ENCODE results near the gene CIB4.

The CIB4 gene

DNA sequence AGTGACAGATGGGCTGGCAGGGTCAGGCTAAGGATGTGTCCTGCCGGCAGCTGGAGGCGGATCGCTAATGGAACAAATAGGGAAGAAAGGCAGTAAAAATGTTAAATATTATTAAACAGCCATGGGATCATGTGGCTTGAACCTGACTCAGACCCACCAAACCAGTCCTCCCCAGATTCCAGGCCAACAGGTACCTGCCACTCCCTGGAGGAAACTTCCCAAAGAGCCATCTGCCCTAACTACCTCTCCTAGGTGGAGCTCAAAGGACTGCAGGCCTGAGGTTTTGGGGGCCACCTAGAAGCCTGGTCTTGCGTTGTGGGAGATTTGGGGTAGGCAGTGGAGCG, 34.3 kb downstream of the CIB4 start:
- no peak for DNase-seq (ENCODE audit: low spot score)

DNA sequence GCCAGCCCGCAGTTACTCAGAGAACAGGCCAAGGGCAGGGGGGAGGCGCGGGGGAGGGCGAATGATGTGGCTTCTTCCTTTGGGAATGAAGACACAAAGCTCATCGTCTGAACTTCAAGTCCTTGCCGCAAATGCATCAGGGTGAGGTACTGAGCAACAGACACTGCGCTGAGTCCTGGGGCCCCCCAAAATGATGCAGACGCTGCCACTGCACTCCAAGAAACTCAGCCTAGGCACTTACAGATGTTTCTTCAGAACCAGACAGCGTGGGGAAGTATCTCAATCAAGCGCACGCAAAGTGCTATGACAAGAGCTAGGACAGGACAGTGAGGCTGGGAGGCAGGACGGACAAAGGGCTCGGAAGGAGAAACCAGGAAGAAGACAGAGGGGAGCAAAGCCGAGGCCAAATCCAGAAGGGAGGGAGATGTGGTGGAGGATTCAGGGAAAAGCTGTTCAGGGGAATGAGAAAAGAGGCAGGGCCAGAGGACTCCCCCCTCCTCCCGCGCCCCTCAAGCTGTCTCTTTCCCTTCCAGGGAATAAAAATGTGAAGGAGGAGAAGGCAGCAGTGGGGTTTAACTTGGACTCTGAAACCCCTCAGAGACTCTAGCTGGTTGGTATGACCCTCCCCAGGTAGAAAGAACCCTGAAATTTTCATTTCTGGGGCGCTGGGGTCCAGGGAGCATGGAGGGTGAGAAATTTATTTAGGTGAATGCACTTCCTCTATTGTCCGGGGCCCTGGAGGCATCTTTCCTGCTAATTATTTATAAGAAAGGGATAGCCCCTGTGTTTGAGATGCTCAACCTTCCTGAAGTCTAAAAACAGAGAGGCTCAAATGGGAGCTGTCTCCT, 34.9 kb downstream of the CIB4 start:
- no peak for DNase-seq (ENCODE audit: low spot score)

DNA sequence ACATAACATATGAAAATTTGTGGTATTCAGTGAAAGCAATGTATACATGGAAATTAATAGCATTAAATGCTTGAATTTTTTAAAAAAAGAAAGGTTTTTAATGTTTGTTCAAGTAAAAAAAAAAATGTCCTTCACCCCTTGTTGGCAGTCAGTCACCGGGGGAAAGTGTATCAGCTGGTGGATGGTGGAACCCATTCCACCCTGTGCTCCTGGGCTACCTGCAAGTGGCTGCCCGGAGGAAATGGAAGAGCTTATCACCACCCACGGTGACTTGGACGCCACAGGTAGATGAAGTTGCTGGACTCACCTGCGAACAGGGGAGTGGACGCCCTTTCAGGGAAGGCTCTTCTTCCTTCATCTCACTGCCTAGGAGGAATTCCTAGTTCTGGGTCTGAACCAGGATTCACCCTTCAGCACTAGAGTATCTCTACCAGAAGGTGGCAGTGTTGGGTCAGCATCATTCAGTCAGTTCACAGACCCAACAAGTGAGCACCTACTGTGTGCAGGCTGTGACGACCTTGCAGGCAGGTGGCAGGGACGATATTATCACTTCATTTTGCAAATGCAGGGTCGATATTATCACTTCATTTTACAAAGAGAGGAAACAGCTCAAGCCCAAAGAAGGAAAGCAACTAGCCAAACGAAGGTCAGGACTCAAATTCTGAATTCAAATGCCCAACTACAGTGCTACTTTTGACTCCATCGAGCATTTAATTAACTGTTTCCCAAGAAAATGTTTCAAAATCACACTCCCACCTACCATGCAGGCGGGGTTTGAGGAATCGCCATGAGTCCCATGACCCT, 35.8 kb downstream of the CIB4 start:
- DNase-seq (ENCODE audit: low spot score) = peak; percentile 79

DNA sequence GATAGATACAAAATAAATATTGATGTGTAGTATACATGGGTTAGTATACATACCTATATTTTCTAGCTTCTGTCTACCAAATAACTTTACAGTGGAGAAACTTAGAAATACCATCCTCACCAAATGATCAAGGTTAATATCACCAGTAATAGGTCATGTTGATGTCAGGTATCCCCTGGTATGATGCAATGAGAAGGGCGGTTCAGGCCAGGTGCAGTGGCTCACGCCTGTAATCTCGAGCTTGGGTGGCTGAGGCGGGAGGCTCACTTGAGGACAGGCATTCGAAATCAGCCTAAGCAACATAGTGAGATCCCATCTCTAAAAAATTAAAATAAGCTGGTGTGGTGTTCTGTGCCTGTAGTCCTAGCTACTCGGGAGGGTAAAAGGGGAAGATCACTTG, 38.6 kb downstream of the CIB4 start:
- no peak for DNase-seq (ENCODE audit: low spot score)

DNA sequence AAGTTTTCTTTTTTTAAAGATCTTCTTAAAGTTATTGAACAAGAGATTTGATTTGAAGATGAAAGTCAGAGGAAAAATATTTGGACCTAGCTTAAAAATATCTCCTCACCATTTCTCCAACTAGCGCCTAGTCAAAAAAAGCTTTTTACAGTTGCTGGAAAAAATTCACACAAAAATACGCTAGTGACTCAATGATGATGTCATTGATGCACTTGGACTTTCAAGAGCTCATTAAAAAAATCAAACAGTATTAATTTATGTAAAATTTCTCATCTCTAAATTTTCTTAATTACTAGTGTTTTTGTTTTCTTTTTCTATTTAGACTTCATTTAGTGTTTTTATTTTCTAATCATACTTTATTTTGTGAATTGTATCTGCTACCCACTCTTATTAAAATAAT, 41.8 kb downstream of the CIB4 start:
- DNase-seq (ENCODE audit: low spot score) = no peak

DNA sequence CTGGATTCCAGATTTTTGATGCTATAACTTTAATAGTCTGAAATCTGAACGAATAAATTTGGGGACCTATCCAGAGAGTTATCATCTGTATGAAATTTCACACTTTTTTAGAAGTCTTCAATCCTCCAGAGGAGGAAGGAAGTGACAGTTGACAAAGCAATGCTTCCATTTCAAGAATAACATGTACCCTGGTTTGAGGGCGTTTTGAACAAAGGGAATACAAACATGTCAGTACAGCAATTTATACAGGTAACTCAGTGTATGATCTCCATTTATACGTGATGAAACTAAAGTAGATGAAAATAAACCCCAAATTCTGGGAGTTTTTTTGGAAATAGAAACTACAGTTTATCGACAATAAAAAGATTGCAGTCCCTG, 42.2 kb downstream of the CIB4 start:
- no peak for DNase-seq (ENCODE audit: low spot score)

DNA sequence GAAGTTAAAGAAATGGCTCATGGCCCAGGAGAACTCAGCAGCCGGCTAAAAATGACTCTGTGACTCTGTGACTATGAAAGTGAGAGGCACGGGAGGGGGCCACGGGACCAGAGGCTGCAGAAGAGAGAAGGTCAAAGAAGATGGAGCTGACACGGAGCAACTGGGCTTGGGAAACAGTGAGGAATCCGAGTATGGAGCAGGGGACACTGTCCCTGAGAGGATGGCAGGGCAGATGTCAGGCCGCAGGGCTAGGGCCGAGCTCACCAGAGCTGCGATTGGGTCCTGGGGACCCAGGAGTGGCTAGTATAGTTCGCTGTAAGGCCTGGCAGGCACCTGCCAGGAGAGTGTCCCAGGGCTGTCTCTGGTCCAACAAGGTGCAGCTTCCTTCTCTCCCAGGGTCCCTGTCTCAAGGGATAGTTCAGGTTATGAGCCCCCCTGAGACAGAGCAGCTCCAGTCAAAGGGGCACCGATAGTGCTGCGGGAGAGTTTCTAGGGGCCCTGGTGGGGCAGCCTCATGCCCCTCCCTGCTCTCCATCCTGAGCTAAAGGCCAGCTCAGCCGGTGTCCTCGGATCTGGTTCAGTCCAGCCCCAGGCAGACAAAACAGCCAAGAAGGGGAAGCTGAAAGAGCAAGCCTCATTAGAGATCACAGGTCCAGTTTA, 42.7 kb downstream of the CIB4 start:
- DNase-seq (ENCODE audit: low spot score) = no peak

DNA sequence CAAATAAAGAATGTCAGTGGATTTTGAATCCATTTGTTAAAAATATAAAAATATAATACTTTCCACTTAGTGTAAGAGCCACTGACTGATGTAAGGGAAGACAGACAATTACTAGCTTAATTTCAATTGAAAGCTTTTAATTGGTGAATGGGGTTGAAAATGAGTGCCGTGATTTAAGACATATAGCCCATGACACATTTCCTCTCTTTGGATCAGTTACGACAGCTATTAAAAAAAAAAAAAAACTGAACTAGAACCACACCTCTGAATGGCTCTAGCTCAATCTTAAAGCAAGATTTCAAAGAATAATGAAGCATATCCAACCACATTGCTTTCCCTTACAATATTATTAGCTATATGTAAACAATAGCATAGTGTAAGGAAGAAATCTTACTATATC, 44.0 kb downstream of the CIB4 start:
- no peak for DNase-seq (ENCODE audit: low spot score)

DNA sequence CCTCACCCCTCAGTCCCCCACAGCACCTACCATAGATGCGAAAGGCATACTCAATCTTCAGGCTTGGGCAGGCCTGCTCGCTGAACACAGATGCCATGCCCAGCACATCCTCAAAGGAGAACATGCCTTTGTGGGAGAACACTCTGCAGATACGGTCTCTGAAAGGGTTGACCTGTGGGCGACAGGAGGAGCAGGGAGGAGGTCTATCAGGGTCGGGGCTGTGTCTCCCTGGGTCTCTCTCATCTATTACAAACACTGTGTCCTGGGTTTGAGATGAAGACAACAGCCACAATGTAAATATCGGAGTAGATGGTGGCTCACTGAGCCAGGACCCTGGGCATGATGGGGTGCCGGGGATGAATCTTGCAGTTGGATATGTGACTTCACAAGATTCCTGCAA, 46.0 kb downstream of the CIB4 start:
- DNase-seq (ENCODE audit: low spot score) = no peak

DNA sequence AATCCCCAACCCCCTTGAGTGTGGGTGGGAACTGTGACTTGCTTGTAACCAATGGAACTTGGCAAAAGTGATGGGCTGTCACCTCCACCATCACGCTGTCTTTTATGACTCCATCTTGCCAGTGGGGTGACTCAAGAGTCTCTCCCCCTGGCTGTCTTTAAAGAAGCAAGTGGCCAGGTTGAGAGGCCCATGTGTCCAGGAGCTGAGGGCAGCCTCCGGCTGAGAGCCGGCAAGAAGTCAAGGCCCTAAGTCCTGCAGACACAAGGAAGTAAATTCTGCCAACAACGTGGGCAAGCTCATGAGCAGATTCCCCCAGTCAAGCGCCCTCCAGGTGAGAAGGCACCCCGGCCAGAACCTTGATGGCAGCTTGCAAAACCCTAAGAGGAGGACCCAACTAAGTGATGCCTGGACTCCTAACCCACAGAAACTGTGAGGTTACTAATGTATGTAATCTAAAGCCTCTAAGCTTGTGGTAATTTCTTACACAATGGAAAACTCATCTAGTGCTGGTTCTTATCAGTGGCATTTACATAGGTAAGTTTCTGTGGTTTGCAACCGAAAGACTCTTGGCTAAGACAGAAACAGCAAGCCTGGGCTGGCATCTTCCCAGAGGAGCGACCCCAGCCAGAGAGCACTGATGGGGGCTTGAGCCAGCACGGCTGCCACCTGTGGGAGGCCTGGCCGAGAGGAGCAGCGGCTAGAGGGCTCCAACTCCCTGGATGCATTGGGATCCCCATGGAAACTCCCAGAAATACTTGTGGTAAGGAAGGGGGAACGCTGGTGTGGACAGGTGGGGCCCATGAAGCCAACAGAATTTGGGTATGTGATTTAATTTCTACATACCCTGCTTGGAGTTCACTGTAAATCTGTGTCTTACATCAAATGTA, 49.3 kb downstream of the CIB4 start:
- DNase-seq (ENCODE audit: low spot score) = no peak

DNA sequence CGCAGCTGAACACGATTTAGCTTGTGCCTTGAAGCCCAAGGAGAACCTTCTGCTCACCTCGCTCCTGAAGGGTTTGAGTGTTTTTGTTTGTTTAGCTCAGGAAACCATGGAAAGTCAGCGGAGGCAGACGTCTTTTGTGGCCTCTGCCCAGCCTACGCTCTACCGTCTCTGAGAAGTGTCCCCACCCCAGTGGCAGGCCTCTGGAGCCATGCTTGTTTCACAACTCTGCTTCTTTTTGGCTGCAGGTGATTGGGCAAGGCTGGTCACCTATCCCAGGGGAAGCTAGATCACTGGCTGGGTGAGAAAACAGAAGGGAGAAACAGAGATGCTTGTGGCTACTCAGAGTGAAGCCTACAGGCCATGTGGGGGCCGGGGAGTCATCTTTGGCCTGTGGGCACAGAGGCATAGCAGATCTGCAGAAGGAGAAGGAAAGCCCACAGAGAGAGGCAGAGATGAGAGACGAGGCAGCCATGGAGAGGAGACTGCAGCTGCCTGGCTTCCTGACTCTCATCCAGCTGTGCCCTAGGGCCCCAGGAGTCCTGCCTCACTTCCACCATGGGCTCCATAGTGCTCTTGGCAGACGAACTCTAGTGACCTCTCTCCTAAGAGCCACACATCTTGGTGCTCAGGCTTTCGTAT, 50.1 kb downstream of the CIB4 start:
- DNase-seq (ENCODE audit: low spot score) = no peak

DNA sequence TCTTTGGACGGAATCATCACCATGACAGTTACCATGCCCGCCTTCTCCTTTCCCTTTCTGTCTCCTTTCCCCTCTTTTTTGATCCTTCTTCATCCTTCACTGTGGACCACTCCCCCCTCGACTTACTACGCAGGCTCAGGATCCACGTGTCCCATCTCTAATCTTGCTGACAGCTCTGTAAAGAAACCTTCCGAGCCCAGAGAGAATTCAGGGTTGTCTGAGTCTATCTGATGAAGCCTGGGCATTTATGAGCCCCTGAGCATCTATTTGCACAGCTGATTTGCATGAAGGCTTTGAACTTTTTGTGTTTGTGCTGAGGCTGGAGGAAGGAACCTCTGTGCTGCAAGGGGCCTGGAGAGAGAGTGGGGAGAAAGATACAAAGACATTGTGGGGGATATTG, 50.7 kb downstream of the CIB4 start:
- no peak for DNase-seq (ENCODE audit: low spot score)

DNA sequence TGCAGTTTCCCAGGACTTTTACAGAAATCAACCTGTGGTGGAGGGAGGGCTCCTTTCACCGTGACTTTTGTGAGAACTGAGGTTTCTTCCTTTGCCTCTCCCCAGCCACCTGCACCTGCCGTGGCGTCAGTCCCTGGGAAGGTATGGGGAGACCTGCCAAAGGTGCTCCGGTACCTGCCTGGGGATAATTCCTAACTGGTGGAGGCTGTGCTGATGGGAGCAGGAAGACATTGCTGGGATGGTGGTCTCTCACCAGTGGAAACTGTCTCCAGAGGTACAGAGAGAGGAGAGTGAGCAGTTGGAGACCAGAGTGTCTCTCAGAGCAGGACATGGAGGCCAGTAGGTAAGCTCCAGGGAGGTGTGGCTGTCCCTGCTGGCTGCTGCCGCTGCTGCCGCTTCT, 52.6 kb downstream of the CIB4 start:
- no peak for DNase-seq (ENCODE audit: low spot score)

DNA sequence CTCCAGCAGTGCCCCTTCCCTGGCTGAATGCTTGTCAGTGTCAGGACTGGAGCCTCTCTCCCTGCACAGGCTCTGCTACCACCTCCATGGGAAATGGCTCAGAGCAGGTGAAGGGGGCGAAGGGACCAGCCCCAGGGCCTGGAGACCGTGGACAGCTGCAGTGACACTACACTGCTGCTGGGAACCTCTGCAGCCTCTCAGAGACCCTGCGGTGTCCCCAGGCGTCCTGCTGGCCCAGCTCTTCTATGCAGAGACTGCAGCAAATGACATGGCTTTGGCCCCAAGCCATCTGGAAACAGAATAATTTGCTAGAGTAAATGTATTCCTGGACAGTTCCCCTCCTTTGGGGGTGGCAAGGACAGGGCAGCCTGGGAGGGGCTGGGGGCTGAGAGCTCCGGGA, 53.2 kb downstream of the CIB4 start:
- DNase-seq (ENCODE audit: low spot score) = no peak

DNA sequence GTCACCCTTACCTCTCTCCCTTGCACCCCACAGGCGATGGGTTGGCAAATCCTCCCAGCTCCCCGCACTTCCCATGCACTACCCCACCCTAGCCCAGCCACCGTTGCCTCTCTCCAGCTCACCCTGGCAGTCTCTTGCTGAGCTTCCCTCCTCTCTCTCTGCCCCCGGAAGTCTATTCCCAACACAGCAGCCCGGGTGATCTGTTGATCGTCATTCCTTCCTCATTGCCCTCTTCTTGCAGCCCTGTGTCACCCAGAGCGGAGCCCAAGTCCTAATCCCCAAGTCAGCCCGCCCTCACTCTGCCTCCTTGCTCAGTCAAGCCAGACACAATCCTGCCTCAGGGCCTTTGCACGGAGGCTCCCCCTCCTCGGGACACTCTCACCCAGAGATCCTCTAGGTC, 55.2 kb downstream of the CIB4 start:
- no peak for DNase-seq (ENCODE audit: low spot score)

DNA sequence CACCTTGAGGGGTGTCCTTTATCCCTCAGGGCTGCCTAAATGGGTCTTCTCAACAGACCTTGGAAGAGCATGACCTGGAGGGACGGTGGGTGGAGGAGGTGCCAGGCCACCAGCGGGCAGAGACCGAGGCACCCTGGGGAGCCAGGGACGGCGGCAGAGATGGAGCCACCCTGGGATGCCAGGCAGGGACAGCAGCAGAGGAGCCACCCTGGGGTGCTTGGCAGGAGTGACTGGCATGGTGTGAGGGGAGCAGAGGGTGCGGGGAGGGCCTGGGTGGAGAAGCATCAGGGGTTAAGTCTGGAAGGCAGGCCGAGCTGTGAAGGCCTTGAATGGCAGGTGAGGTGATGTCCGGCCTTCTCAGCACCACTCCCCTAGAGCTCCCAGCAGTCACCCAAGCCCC, 56.1 kb downstream of the CIB4 start:
- DNase-seq (ENCODE audit: low spot score) = no peak

DNA sequence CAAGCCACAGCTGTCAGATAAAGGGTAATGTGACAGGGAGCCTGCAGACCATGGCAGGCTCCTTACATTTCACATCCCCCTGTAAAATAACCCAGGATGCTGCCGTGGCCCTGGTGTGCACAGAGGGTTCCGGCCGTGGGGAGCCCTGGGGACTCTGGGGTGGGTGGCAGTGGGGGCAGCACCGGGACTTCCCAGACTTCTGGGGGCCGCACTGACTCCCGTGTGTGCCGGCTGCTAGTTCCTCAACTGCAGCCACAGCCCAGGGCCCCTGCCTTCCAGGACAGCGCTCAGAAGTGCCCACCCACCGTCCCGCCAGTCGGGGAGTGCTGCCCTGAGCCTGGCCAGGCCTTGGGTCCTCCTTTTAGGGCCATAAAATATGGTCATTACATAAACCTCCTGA, 56.5 kb downstream of the CIB4 start:
- DNase-seq (ENCODE audit: low spot score) = no peak

DNA sequence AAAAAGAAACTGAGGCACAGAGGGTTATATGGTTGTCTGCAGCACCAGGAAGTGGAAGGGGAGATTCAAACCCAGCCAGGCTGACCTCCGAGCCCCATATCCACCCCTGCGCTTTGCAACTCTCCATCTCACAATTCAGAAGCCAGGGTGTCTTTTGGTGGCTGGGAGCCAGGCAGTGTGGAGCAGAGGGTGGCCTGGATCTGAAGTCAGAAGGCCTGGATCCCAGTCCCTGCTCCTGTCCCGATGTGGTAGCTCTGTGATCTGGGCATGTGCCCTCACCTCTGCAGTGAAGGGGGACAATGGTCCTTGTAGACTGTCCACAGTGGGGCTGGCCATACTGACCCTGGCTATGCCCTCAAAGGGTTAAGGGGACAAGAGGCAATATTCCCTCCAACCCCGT, 57.0 kb downstream of the CIB4 start:
- DNase-seq (ENCODE audit: low spot score) = no peak

DNA sequence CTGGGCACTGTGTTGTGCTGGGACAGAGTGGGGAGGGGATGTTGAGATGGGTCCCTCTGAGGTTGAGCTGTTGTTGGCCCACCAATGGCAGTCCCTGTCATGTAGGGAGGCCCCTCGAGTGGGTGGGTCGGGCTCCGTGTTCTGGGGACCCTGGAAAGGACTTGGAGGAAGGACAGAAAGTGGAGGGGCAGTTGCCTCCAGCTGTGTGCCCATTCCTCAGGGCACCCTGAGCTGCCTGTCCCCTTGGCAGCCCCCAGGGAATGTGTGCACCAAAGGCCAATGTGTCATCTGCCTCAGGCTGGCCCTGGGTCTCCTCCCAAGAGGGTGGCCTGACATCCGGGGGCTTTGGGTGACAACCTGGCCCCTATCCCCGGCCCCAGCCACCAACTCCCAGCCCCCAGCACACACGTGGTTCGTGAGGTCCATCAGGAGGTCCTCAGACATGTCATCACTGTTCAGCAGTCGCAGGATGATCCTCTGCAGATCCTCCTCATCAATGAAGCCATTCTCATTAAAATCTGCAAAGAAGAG, 57.7 kb downstream of the CIB4 start:
- no peak for DNase-seq (ENCODE audit: low spot score)

DNA sequence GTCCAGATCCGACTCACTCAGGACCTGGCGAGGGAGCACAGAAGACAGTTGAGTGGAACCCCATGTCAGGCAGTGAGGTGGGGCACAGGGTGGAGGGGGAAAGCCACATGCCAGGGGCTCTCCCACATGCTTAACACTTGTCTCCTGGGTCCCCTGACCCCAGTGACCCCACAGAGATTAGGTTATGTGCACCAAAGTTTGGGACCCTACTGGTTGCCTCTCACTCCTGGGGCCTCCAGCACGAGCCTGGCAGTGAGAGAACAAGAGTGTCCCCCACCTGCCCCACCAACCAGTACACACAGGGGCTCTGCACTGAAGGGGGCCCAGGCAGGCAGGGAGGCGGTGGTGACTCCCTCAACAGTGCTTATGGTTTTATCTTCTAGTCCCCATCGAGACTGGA, 58.3 kb downstream of the CIB4 start:
- DNase-seq (ENCODE audit: low spot score) = no peak

Data from GM03348 (cell line).